Testis (tissue), 3 donors: ENCODE measurements around the gene DSTN. TPM values are rescaled to one million over a fixed set of nuclear protein-coding genes. Genes with fewer than 3 reads are reported as not detected.

Experiments used
- DNase-seq: peaks from one replicate; pipeline ENCODE4 v3.0.0-alpha.2; 2019
- H3K27ac ChIP-seq, 2 donors: fragments of 200-600 bp; sonication (generic); one replicate each; pipeline ENCODE4 v1.5.1; 2019
- H3K27me3 ChIP-seq: fragments of 200-600 bp; sonication (generic); one replicate; pipeline ENCODE4 v1.5.1; 2019
- H3K36me3 ChIP-seq: fragments of 200-600 bp; sonication (generic); one replicate; pipeline ENCODE4 v1.5.1; 2017; ENCODE audit warnings: low read depth; ENCODE audit errors: missing control alignments
- H3K4me1 ChIP-seq: fragments of 200-600 bp; sonication (generic); one replicate; pipeline ENCODE4 v1.5.1; 2019
- H3K4me3 ChIP-seq, 2 donors: fragments of 200-600 bp; sonication (generic); one replicate each; pipeline ENCODE4 v1.5.1; 2017 to 2019
- H3K9me3 ChIP-seq: fragments of 200-600 bp; sonication (generic); one replicate; pipeline ENCODE4 v1.5.1; 2017
- POLR2A ChIP-seq: fragments of 450-650 bp; IDR thresholded peaks from one replicate; pipeline ENCODE4 v1.6.1; 2017; ENCODE audit warnings: antibody characterized with exemption, mild to moderate bottlenecking, moderate library complexity
- WGBS, 2 donors: methylation state at CpG; one replicate each; pipeline ENCODE4 v1.1.5; 2018; 5-methylcytosine and 5-hydroxymethylcytosine counted together
- intact Hi-C: fragments of 100-400 bp; cut with DNase I; formaldehyde crosslinking; loops from one replicate; pipeline ENCODE4 v1.15.1; 2023; ENCODE audit warnings: low total_unique reads
- polyA plus RNA-seq: library from polyadenylated mRNA; stranded (reverse); fragments of 350-450 nt; fragmentation: Illumina TruSeq; extraction: RNeasy Lipid Tissue Mini Kit (QIAGEN cat#74804); gene quantifications from one replicate; pipeline ENCODE4 v1.2.3, GENCODE V29; 2014; ENCODE audit warnings: low read depth, low replicate concordance; ENCODE audit not compliant: insufficient read depth
- total RNA-seq, 2 donors: library from RNA; depleted of rRNA; stranded (reverse); fragments of >200 nt; gene quantifications; one replicate each; pipeline ENCODE4 v1.2.3, GENCODE V29; 2016
- TF ChIP-seq, protein P1 (sequence below), 3 experiments: fragments of 450-650 bp in 2 of 3; fragments of 200-600 bp in 1 of 3; sonication (generic) in 1 of 3; IDR thresholded peaks; one replicate each; pipeline ENCODE4 v1.5.1; 2016 to 2019; ENCODE audit warnings: antibody characterized with exemption in 3 of 3, mild to moderate bottlenecking in 2 of 3, moderate library complexity in 1 of 3

Gene DSTN
- total and polyA plus RNA-seq, 3 donors from 2014 or later: 121 to 301 (median 148) TPM

DNA sequence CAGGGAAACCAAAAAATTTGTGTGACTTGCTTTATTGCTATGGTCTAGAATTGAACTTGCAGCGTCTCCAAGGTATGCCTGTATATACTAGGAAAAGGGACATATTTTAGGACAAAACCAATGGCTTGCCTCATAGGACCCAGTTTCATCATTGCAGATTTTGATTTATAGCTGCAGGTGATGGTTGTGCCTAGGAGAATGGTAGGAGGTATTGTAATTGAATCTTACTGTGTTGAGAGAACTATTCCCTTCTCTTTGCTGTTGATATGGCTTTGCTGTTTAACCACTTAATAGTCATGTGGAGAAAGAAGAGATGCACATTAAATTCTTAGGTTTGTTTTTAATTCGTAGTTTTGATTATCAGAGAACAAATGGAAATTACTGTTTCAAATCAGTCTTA lies 16.4 kb downstream of the DSTN start:
- WGBS, 2 donors: 56 to 69% methylated on average over 2 of the region's 2 CpGs
- TF ChIP-seq POLR2A: no peak
- TF ChIP-seq, protein P1, sequence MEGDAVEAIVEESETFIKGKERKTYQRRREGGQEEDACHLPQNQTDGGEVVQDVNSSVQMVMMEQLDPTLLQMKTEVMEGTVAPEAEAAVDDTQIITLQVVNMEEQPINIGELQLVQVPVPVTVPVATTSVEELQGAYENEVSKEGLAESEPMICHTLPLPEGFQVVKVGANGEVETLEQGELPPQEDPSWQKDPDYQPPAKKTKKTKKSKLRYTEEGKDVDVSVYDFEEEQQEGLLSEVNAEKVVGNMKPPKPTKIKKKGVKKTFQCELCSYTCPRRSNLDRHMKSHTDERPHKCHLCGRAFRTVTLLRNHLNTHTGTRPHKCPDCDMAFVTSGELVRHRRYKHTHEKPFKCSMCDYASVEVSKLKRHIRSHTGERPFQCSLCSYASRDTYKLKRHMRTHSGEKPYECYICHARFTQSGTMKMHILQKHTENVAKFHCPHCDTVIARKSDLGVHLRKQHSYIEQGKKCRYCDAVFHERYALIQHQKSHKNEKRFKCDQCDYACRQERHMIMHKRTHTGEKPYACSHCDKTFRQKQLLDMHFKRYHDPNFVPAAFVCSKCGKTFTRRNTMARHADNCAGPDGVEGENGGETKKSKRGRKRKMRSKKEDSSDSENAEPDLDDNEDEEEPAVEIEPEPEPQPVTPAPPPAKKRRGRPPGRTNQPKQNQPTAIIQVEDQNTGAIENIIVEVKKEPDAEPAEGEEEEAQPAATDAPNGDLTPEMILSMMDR (IDR thresholded peaks at IDR 0.05): no peak
- Histone ChIP-seq H3K4me1 (peaks cover 25% of the 10 kb centered on the region), H3K36me3 (no peaks in the 10 kb centered on the region), H3K27ac (no peak overlapping the region), H3K4me3 (no peak overlapping the region), H3K9me3 (no peaks in the 10 kb centered on the region), H3K27me3 (no peaks in the 10 kb centered on the region)
- DNase-seq: no peak
- intact Hi-C loops: no loop called here

DNA sequence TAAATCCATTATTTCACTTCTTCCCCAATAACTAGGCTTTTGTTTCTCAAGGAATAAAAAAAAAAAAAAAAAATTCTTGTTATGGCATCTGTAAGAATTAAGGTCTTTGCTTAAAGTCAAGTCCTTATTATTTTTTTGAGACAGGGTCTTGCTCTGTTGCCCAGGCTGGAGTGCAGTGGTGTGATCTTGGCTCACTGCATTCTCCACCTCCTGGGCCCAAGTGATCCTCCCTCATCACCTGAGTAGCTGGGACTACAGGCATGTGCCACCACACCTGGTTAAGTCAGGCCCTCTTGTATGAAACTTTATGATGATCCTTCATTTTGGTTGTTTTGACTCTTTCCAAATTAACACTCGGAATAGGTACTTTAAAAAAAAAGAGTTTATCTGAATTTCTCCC lies 17.3 kb downstream of the DSTN start:
- Histone ChIP-seq H3K27ac (no peak overlapping the region), H3K36me3 (no peaks in the 10 kb centered on the region), H3K9me3 (no peaks in the 10 kb centered on the region), H3K27me3 (no peaks in the 10 kb centered on the region), H3K4me3 (no peak overlapping the region), H3K4me1 (peaks cover 30% of the 10 kb centered on the region)
- TF ChIP-seq, protein P1 (IDR thresholded peaks at IDR 0.05): no peak
- TF ChIP-seq POLR2A: no peak
- no peak for DNase-seq
- 89 to 91% methylated on average over 1 of the region's 1 CpG for WGBS, 2 donors
- intact Hi-C loops: no loop called here

DNA sequence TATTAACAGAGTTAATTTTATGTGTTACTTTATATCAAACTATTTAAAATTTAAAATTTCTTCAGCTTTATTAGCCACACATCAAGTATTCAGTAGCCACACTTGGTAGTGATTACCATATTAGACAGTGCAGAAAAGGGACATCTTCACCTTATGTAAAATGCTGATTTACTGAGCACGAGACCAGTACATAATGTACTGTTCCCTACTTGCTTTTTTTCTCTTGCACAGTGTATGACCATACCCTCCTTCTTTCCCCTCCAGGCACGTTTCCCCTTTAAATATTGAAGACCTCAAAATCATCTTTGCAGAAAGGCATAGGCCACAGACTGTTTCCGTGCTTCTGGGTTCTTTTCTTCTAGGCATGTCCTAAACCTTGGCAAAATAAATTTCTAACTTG lies 17.9 kb downstream of the DSTN start:
- Histone ChIP-seq H3K27me3 (no peaks in the 10 kb centered on the region), H3K4me1 (peaks cover 30% of the 10 kb centered on the region), H3K9me3 (no peaks in the 10 kb centered on the region), H3K4me3 (no peak overlapping the region), H3K27ac (no peak overlapping the region), H3K36me3 (no peaks in the 10 kb centered on the region)
- DNase-seq: no peak
- intact Hi-C loops: no loop called here
- 25 to 53% methylated on average over 3 of the region's 3 CpGs for WGBS, 2 donors
- TF ChIP-seq POLR2A: no peak

DNA sequence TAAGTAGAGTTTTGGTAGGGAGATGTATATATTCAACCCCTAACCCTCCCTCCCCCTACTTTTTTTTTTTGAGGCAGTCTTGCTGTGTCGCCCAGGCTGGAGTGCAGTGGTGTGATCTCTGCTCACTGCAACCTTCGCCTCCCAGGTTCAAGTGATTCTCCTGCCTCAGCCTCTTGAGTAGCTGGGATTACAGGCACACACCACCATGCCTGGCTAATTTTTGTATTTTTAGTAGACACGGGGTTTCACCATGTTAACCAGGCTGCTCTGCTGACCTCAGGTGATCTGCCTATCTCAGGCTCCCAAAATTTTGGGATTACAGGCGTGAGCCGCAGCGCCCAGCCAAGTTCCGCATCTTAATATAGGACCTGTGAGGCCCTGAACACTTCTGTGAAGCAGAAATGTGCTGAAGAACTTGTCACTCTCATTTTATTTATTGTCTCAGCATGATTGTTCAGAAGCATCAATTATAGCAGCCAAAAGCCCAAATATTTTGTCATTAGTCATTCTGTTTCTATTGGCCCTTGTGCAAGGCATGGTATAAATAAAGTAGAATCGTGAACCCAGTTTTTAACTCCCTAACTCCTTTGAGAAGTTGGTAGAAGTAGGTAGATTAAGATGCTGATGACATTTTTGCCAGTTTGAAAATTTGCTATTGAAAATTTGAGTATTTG lies 19.4 kb downstream of the DSTN start:
- TF ChIP-seq, protein P1 (IDR thresholded peaks at IDR 0.05): no peak
- TF ChIP-seq POLR2A: no peak
- H3K9me3 ChIP-seq: no peaks in the 10 kb centered on the region
- H3K27ac ChIP-seq: peak overlapping the region in 1 of 2 donors; percentile 82

DNA sequence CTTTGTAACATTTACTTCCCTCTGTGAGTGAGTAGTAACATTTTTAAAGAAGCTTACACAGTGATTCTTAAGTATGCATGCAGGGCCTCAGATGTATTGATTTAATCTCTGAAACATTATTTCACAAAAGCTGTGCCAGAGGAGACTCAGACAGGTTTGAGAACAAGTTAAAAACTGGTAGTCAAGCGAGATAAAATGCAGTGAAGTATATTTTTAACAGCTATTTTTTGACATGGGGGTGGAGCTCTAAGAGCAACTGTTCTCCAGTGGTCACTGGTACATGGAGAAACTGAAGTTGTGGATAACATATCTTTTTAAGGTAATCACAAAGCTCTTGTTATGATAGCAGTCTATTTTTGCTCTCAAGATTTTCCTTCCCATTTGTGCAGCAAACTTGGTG lies 20.4 kb downstream of the DSTN start:
- Histone ChIP-seq H3K36me3 (no peaks in the 10 kb centered on the region), H3K4me3 (no peak overlapping the region), H3K27ac (peak overlapping the region; percentile 68 to 82), H3K9me3 (no peaks in the 10 kb centered on the region), H3K27me3 (no peaks in the 10 kb centered on the region), H3K4me1 (peaks cover 38% of the 10 kb centered on the region)
- TF ChIP-seq, protein P1 (IDR thresholded peaks at IDR 0.05): no peak
- no peak for TF ChIP-seq POLR2A
- intact Hi-C loops: no loop called here
- WGBS, 2 donors: 19 to 39% methylated on average over 1 of the region's 1 CpG
- DNase-seq: no peak

More for the DNA sequence above, 19.4 kb downstream of the DSTN start:
- Histone ChIP-seq H3K4me3 (no peak overlapping the region), H3K4me1 (peaks cover 34% of the 10 kb centered on the region), H3K36me3 (no peaks in the 10 kb centered on the region), H3K27me3 (no peaks in the 10 kb centered on the region)
- WGBS, 2 donors: 77 to 82% methylated on average over 8 of the region's 8 CpGs
- intact Hi-C loops: no loop called here
- DNase-seq: no peak
